Lung (tissue), 12 donors: ENCODE data around the gene CPT1B. TPM values are rescaled to one million over a fixed set of nuclear protein-coding genes. Genes with fewer than 3 reads are reported as not detected.

Experiments
- ATAC-seq: fragments of 200-7000 bp; cut with Tn5 transposase; one replicate; pipeline ENCODE4 v1.9.1; 2020; ENCODE audit warnings: moderate number of reproducible peaks; ENCODE audit not compliant: insufficient read depth, low FRiP score
- DNase-seq, 3 donors: peaks; one replicate each; pipeline ENCODE4 v3.0.0-alpha.2; 2013 to 2017
- H3K27ac ChIP-seq, 2 donors: one replicate each; pipeline ENCODE4 v1.5.1; 2013; ENCODE audit warnings: mild to moderate bottlenecking in 2 of 2, moderate library complexity in 2 of 2, control low read depth in 1 of 2, inconsistent platforms in 1 of 2, low read depth in 1 of 2, low read length in 1 of 2
- H3K27me3 ChIP-seq, 3 donors: one replicate each; pipeline ENCODE4 v1.5.1; 2013; ENCODE audit warnings: low read length in 2 of 3; ENCODE audit not compliant: control insufficient read depth in 3 of 3, insufficient read depth in 3 of 3
- H3K36me3 ChIP-seq, 4 donors: one replicate each; pipeline ENCODE4 v1.5.1; 2013; ENCODE audit warnings: low read length in 4 of 4, mild to moderate bottlenecking in 1 of 4, moderate library complexity in 1 of 4; ENCODE audit not compliant: control insufficient read depth in 4 of 4, insufficient read depth in 4 of 4
- H3K4me1 ChIP-seq, 5 donors: one replicate each; pipeline ENCODE4 v1.5.1; 2013; ENCODE audit warnings: low read length in 5 of 5, mild to moderate bottlenecking in 2 of 5, moderate library complexity in 1 of 5; ENCODE audit not compliant: control insufficient read depth in 5 of 5, insufficient read depth in 5 of 5
- H3K4me3 ChIP-seq: one replicate; pipeline ENCODE4 v1.5.1; 2013; ENCODE audit warnings: mild to moderate bottlenecking, control low read depth, moderate library complexity
- H3K9ac ChIP-seq, 2 donors: one replicate each; pipeline ENCODE4 v1.5.1; 2013; ENCODE audit warnings: low read length in 2 of 2, control low read depth in 1 of 2; ENCODE audit not compliant: insufficient read depth in 1 of 2
- H3K9me3 ChIP-seq, 4 donors: one replicate each; pipeline ENCODE4 v1.5.1; 2013; ENCODE audit warnings: low read length in 3 of 4, mild to moderate bottlenecking in 1 of 4, moderate library complexity in 1 of 4; ENCODE audit not compliant: control insufficient read depth in 4 of 4, insufficient read depth in 3 of 4
- WGBS, 2 donors: extraction: QIAGEN DNeasy Blood & Tissue Kit; methylation state at CpG; one replicate each; pipeline ENCODE4 v1.1.7; 2013; 5-methylcytosine and 5-hydroxymethylcytosine counted together
- polyA plus RNA-seq, 2 donors: library from polyadenylated mRNA; stranded (reverse); fragments of 200-250 nt; gene quantifications; one replicate each; pipeline ENCODE4 v1.2.1, GENCODE V29; 2013
- total RNA-seq, 2 donors: library from RNA; depleted of rRNA in 1 of 2; stranded (reverse); fragments of >200 nt in 1 of 2; gene quantifications; one replicate each; pipeline ENCODE4 v1.2.1, GENCODE V29; 2014 to 2021
- TF ChIP-seq, protein P1 (sequence below): IDR thresholded peaks from 2 replicates; pipeline ENCODE4 v1.5.1; 2012; ENCODE audit warnings: mild to moderate bottlenecking; ENCODE audit errors: control extremely low read depth, extremely low read depth
- donor health status: control.
- donor health status: control.
- donor health status: Bipolar disorder and iron deficiency.
- donor health status: healthy.
- donor health status: DM: yes; HTN: yes; CAD: no.

The CPT1B gene
- total and polyA plus RNA-seq, 4 donors, result 5.7 to 21.2 (median 13.2) TPM

GRCh38 chr22:50607659-50608020 lies 29.4 kb upstream of the CPT1B start:
- 67 to 71% methylated on average over 6 of the region's 6 CpGs for WGBS, 2 donors

DNA sequence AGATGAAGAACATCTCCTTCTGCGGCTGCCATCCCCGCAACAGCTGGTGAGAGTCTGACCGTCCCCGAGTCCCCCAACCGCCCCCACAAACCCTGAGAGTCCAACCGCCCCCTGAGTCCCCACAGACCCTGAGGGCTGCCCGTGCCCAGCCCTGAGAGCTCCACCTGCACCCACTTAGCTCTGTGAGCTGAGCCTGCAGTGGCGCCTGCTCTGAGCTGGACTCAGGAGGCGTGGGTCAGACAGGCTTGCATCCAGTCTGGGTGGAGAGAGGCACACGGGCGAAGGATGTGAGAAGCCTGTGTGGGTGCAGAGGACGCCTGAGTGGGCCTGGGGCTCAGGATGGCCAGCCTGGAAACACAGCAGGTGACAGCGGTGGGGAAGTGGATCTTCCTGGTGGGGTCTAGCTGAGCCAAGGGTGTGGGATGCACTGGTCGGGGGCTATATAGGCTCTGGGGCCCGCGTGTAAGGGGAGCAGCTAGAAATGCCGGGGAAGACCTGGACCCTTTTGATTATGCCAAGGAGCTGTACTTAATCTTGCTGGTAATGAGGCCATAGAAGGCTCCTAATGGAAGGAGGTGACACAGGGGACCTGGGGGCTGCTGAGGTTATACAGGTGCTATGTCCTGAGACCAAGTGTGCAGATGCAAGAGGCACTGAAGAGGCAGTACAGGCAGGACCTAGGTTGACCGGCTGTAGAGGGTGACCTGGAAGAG lies 28.9 kb upstream of the CPT1B start:
- TF ChIP-seq, protein P1, sequence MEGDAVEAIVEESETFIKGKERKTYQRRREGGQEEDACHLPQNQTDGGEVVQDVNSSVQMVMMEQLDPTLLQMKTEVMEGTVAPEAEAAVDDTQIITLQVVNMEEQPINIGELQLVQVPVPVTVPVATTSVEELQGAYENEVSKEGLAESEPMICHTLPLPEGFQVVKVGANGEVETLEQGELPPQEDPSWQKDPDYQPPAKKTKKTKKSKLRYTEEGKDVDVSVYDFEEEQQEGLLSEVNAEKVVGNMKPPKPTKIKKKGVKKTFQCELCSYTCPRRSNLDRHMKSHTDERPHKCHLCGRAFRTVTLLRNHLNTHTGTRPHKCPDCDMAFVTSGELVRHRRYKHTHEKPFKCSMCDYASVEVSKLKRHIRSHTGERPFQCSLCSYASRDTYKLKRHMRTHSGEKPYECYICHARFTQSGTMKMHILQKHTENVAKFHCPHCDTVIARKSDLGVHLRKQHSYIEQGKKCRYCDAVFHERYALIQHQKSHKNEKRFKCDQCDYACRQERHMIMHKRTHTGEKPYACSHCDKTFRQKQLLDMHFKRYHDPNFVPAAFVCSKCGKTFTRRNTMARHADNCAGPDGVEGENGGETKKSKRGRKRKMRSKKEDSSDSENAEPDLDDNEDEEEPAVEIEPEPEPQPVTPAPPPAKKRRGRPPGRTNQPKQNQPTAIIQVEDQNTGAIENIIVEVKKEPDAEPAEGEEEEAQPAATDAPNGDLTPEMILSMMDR, result no peak
- Histone ChIP-seq H3K4me3 (no peak overlapping the region), H3K27ac (no peak overlapping the region), H3K36me3 (no peaks in the 10 kb centered on the region), H3K4me1 (no peaks in the 10 kb centered on the region), H3K9ac (no peak overlapping the region), H3K27me3 (peaks cover 13 to 45% (median 22%) of the 10 kb centered on the region in 3 donors), H3K9me3 (peaks cover 0 to 6% (median 0%) of the 10 kb centered on the region in 4 donors)
- WGBS, 2 donors, result 74 to 89% methylated on average over 18 of the region's 18 CpGs
- DNase-seq (no peak), ATAC-seq (no peak)

More at GRCh38 chr22:50607659-50608020, 29.4 kb upstream of the CPT1B start:
- no peak overlapping the region for H3K4me3 ChIP-seq
- H3K9ac ChIP-seq, result no peak overlapping the region
- DNase-seq (no peak), ATAC-seq (no peak)
- no peak overlapping the region for H3K27ac ChIP-seq
- peaks cover 0 to 2% (median 0%) of the 10 kb centered on the region in 5 donors for H3K4me1 ChIP-seq
- H3K9me3 ChIP-seq, result peaks cover 0 to 6% (median 0%) of the 10 kb centered on the region in 4 donors
- TF ChIP-seq, protein P1, result no peak
- no peaks in the 10 kb centered on the region for H3K36me3 ChIP-seq
- H3K27me3 ChIP-seq, result peaks cover 11 to 44% (median 22%) of the 10 kb centered on the region in 3 donors

DNA sequence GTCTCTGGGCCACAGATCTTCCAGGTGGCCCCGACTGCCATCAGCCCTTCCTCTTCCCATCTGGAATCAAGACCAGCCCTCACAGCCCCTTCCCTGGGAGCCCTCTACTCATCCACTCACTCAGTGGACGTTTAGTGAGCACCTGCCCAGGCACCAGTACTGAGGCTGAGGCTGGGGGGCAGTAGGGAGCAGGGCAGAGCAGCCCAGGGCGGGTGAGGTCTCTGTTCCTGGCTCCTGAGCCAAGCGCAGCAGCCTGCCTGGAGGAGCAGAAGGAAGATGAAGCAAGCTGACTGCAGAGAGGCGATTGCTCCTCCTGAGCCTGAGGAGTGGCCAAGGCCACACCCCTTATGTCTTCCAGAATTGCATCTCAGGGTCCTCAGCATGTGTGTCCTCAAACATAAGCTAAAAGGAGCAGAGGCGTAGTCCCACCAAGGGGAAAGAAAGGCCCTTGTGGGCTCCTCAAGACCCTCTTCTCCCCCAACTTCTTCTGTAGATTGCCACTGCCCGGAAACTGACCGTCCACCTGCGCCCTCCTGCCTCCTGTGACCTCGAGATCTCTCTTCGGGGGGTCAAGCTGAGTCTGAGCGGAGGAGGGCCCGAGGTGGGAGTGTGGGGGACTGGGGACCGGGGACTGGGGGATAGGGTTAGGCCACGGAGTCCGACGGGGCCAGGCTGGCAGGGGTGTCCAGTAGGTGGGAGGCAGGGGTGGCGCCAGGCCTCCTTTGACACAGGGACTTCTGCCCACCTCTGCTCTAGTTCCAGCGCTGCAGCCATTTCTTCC lies 28.1 kb upstream of the CPT1B start:
- WGBS, 2 donors, result 76 to 77% methylated on average over 19 of the region's 19 CpGs
- no peak for ATAC-seq
- peaks cover 17 to 47% (median 22%) of the 10 kb centered on the region in 3 donors for H3K27me3 ChIP-seq

More for the DNA sequence above, 28.1 kb upstream of the CPT1B start:
- Histone ChIP-seq H3K4me1 (no peaks in the 10 kb centered on the region), H3K27ac (no peak overlapping the region), H3K9me3 (peaks cover 0 to 6% (median 0%) of the 10 kb centered on the region in 4 donors), H3K36me3 (no peaks in the 10 kb centered on the region), H3K4me3 (no peak overlapping the region), H3K9ac (no peak overlapping the region)
- TF ChIP-seq, protein P1, result no peak
- no peak for DNase-seq
